Umbilical cord (tissue), 2 donors: ENCODE results near the gene ADGRB2. TPM values are rescaled to one million over a fixed set of nuclear protein-coding genes. Genes with fewer than 3 reads are reported as not detected.

Source experiments
- DNase-seq: peaks from one replicate; pipeline ENCODE4 v3.0.0-alpha.2; 2015; ENCODE audit warnings: low spot score
- total RNA-seq: library from RNA; depleted of rRNA; stranded (reverse); fragments of >200 nt; gene quantifications from one replicate; pipeline ENCODE4 v1.2.3, GENCODE V29; 2014; ENCODE audit warnings: low replicate concordance; ENCODE audit not compliant: insufficient read depth

ADGRB2 gene, protein sequence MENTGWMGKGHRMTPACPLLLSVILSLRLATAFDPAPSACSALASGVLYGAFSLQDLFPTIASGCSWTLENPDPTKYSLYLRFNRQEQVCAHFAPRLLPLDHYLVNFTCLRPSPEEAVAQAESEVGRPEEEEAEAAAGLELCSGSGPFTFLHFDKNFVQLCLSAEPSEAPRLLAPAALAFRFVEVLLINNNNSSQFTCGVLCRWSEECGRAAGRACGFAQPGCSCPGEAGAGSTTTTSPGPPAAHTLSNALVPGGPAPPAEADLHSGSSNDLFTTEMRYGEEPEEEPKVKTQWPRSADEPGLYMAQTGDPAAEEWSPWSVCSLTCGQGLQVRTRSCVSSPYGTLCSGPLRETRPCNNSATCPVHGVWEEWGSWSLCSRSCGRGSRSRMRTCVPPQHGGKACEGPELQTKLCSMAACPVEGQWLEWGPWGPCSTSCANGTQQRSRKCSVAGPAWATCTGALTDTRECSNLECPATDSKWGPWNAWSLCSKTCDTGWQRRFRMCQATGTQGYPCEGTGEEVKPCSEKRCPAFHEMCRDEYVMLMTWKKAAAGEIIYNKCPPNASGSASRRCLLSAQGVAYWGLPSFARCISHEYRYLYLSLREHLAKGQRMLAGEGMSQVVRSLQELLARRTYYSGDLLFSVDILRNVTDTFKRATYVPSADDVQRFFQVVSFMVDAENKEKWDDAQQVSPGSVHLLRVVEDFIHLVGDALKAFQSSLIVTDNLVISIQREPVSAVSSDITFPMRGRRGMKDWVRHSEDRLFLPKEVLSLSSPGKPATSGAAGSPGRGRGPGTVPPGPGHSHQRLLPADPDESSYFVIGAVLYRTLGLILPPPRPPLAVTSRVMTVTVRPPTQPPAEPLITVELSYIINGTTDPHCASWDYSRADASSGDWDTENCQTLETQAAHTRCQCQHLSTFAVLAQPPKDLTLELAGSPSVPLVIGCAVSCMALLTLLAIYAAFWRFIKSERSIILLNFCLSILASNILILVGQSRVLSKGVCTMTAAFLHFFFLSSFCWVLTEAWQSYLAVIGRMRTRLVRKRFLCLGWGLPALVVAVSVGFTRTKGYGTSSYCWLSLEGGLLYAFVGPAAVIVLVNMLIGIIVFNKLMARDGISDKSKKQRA (N-terminal part only)
- 13.2 TPM for total RNA-seq

DNA sequence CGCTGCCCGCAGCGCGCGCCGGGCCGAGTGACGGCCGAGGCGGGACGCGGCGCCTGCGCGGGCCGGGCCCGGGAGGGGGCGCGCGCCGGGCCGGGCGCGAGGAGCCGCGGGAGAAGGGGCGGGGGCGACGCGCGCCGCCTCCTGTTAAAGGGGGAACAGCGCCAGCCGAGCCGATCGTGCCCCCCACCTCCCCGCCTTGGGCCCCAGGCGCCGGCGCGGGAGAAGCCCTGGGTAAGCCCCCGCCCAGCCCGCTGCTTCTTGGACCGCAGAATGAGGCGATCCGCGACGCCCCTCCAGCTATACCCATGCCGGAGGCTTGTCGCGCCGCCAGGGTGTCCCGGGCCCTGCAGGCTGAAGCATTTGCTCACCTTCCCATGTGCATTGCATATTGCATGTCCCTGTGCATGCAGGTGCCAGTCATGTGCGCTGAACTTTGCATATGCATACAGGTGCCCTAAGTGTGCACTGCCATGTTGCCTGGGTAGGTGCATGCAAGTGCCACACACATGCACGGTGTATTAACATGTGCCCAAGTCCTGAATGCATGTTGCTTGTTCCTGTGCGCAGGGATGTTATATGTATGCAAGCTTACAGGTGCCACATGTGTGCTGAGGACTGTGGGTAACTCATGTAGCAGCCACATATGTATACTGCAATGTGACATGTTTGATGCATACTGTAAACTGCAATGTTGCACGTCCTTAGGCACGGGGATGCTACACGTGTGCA lies at the start of gene ADGRB2:
TSS of gene ADGRB2 (minus strand) at position 29 of the 729 bp plus-strand sequence. CDS start 7,119 bp downstream, outside the sequence.
- peak; percentile 39 for DNase-seq

DNA sequence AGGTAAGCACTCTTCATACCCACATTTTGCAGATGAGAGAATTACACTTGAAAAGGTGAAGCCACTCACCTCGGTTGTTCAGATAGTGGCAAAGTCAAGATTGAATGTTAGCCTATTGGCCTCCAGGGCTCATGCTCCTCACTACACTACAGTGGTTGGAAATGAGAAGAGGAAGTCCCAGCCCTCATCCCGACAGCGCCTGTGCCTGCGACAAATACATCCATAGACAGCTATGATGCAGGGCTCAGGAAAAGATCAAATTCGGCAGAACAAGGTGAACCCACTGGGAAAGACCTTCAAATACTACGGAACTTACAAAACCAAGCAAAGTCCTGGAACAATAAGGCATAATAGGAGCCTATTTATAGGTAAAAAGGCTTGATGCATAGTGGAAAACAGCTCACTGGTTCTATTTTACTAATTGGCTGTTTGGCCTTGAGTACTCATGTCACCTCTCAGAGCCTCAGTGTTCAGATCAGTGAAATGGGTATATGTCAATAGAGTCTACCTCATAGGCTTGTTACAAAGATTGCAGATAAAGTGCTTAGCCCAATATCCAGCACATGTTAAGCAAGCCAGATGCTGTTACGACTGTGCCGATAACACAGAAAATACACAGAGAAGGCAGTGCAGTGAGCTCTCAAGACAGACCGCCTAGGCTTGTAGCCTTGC lies 48.2 kb upstream of the ADGRB2 start:
- no peak for DNase-seq

DNA sequence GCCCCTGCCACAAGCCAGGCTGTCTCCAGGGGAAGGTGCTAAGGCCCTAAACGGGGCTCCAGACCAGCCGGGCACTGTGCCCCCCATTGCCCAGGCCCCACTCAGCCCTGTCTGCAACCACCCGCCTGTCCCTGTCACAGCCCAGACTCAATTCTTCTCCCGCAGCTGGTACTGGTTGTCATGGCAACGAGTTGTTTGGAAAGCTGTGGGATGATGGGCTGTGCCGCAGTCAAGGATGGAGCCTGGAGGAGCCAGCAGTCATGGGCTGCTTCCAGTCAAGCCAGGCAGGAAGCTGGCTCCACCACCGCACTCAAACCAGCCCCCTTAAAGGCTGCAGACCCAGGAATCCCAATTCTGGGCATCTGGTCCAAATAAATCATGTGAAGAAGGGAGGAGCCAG lies 47.5 kb upstream of the ADGRB2 start:
- DNase-seq: peak; percentile 66

DNA sequence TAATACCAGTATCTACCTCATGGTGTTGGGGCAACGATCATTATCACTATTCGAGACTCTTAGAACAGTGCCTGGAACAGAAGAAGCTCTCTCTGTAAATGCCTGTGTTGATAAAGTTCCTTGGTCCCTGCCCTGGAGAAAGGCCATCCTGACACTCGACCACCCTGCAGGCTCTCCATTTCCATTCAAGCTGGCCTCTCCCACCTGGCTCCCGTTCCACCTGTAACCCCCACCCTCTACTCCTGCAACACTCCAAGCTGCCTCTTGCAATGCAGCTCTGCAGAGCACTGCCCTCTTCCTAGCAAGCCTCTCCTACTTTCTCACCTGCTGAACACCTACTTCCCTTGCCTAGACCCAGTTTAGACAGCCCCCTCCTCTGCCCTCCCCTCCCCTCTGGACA lies 45.6 kb upstream of the ADGRB2 start:
- no peak for DNase-seq

DNA sequence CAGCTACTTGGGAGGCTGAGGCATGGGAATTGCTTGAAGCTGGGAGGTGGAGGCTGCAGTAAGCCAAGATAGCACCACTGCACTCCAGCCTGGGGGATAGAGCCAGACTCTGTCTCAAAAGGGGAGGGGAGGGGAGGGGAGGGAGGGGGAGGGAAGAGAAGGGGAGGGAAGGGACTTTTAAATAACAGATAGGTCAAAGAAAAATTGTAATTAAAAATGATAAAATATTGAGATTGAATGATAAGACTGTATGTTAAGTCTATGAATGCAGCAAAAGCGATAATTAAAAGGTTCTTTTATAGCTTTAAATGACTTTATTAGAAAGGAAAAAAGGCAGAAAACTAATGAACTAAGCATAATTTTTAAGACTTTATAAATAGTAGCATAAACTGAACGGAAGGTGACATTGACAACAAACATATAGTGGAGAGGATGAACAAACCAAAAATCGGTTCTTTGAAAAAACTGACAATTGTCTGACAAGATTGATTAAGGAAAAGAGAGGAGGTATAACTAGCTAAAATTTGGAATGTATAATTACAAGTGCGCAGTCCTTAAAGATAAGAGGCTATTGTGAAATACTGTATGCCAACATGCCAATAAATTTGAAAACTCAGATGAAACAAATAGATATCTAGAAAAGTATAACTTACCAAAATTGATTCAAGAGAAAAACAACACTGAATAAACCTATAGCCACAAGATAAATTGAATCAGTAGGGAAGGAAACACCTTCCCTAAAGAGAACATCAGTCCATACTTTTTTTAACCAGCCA lies 43.3 kb upstream of the ADGRB2 start:
- no peak for DNase-seq

DNA sequence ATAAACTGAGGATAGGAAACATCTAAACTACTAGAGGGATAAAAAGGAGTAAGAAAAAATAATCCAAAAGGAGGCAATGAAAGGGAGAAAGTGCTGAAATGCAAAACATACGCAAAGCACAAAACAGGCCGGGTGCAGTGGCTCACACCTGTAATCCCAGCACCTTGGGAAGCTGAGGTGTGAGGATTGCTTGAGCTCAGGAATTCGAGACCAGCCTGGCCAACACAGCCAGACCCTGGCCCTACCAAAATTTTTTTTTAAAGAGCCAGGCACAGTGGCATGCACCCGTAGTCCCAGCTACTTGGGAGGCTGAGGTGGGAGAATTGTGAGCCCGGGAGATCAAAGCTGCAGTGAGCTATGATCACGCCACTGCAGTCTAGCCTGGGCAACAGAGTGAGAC lies 41.2 kb upstream of the ADGRB2 start:
- no peak for DNase-seq

DNA sequence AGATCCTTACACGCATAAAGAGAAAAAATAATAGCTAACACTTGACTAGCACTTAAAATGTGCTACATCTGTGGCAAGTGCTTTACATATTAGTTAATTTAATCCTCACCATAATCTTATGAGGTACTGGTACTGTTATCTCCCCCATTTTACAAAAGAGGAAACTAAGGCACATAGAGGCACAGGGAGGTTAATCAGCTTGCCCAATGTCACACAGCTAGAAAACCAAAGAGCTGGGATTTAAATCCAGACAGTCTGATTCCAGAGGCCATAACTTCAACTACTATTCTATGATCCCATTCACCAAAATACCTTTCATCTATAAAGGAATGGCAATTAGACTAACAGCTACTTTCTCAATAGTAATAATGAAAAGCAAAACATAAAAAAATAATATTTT lies 40.0 kb upstream of the ADGRB2 start:
- no peak for DNase-seq

DNA sequence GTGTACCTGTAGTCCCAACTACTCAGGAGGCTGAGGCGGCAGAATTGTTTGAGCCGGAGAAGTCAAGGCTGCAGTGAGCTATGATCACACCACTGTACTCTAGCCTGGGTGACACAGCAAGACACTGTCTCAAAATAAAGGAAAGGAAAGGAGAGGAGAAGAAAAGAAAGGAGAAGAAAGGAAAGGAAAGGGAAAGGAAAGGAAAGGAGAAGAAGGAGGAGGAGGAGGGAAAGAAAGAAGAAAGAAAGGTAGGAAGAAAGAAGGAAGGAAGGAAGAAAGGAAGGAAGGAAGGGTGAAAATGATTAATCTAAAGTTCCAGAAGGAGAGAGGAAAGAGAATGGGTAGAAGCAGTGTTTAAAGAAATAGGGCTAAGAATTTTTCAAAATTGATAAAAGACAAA lies 39.5 kb upstream of the ADGRB2 start:
- no peak for DNase-seq

DNA sequence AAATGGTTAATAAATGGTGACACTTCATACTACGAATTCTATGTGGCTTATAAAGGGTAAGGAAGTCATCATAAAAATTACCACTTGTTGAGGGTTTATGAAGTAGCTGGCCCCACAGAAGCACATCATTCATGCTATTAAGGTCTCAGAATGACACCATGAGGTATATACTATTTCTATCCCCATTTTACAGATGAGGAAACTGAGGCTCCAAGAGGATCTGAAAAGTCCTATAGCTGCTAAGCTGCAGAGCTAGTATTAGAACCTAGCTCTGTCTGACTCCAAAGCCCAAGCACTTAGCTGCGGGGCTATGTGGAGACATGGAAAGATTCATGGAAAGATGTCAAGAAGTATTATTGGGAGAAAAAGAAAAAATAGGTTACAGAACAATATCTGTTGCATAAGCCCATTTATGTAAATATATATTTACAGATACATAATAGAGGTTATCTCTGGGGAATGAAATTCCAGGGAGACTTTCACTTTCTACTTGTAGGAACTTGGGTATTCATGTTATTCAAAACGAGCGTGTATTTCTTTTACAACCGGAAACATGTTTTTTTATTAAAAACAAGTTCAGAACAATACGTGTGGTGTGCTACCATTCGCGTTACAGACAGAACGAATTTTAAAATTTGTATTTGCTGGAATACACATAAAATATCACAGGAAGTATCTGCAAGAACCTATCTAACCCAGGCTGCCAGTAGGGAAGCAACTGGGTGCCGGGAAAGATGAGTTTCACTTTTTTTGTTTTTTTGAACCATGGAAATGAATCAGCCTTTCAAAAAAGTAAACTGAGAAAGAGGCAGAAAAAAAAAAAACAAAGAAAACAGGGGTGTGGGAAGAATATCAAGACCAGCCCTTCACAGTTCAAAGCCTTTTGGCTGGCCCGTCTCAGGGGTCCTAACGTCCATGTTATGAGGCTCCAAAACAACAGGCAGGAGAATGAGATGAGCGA lies 38.3 kb upstream of the ADGRB2 start:
- DNase-seq: no peak

DNA sequence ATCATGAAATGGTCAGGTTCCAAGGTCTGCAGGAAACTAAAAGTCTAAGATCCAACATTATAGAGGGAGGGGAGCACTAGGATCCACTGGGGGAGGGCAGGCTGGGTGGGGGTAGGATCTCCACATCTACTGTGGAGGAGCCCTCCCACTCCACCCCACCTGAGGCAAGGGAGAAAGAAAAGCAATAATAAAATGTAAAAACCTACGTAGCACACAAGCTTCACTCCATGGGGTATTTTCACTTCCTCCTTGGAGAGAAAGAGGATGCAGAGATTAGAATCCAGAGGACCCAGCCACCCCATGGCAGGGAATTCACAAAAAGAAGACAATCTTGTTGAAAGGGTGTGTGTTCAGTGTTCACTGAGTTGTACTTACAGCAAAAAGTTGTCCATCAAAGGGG lies 37.3 kb upstream of the ADGRB2 start:
- DNase-seq: no peak

DNA sequence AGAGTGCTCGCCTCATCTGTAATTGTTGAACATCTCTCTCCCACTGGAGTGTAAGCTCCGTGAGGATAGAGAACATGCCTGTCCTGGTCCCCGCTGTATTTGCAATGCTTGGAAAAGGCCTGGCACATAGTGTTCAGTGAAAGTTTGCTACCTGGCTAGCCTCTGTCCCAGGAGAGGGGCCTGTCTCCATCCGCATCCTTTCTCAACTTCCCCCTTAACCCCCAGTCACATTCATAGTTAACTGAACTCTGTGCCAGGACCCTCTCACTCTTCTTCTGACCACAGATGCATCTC lies 36.5 kb upstream of the ADGRB2 start:
- DNase-seq: no peak

DNA sequence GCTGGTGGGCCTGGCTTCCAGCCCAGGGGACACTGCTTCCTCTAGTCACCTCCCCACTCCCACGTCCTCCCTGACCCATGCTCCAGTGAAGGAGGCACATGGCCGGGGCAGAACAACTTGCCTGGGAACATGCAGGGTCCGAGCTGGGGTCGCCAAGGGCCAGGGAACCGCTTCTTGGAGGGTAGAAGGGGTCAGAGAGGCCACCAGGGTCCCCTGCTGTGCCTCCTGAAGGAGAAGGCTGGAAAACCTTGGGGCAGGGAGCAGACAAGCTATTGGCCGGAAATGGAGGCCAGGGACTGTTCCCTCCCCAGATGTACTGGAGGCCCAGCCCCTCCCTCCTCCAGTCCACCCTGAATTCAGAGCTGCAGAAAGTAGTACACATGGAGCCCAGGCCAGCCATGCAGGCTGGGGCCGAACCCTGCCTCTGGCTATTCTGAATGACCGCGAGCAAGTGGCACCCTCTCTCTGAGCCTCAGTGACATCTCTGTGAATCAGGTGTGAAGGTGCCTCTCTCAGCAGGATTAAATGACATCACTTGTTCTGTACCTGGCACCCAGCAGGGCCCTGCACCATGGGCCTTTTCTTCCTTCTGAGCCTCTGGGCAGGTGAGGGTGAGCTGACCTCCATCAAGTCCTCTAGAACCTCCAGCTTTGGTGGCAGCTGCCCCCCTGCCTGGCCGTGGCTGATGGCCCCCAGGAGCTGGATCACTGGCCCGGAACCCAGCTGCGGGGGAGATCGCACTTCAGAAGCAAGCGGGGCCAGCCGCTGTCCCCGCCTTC lies 35.9 kb upstream of the ADGRB2 start:
- DNase-seq: no peak

DNA sequence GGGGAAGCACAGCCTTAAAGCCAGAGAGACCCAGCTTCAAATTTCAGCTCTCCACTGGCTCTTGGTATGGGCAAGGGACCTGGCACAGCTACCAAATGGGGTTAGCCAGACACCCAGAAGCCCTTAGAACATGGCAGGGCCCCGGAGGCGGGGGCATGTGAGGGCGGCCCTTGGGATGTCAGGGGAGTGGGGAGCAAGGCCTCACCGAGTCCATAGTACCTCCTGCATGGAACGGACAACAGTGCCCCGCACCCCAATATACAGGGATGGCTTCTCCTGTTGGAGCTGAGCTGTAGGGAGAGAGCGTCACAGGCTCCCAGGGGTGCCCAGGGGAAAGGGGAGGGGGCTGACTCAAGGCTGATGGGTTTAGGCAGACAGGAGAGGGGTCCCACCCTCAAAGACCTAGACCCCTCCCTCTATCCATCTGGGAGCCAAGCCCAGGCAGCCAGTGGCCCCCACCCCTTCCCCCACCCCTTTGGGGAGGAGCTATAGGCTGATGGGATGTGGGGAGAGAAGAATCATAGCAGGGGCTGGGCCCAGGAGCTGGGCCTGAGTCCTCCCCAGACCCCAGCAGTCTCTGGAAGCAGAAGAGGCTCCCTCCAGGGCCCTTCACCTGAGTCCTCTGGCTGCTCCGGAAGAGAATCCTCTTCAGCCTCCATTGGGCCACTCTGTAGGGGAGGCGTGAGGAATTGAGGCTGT lies 35.2 kb upstream of the ADGRB2 start:
- DNase-seq: no peak

DNA sequence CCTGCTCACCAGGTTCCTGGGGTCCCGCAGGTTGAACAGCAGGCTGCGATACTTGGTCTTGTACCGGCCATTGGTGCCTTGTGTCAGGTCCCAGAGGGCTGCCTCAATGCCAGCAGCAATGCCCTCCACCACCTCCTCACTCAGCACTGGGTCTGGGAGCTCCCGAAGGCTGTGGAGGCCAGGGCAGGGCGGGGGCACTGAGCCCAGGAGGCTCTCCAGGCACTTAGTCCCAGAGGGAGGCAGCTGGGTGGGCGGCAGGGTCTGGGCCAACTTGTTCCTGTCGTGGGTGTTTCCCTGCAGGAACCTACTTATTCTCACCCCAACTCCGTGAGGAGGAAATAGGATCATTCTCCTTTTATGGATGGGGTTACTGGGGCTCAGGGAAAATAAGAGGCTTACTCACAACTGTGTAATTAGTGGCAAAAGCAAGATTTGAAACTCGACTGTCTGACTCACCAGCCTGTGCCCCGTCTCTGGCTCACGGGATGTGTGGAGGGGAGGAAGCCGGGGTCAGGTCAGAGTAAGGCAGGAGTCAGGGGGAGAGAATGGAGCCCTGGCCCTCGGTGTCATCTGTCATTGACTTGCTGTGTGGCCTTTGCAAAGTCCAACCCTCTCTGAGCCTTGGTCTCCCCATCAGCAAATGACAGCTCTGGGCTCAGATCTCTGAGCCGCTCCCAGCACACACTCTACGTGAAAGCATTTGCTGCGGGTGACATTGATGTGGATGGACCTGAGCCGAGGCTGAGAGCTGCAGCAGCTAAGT lies 34.5 kb upstream of the ADGRB2 start:
- DNase-seq: peak; percentile 36

DNA sequence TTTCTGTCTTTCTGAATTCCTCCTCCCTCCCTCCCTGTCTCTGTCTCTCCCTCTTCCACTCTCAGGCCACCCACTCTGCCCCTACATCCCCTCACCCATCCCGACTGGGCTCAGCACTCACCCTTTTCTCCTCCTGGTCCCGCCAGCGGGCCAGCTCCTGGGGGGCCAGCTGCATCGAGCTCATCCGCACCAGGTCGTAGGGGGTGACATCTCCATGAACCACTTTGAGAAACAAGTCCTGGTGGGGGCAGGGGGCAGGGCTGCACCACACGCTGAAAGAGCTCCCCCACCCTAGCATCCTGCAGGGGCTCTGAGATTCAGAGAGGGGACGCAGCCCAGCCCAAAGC lies 33.9 kb upstream of the ADGRB2 start:
- no peak for DNase-seq

DNA sequence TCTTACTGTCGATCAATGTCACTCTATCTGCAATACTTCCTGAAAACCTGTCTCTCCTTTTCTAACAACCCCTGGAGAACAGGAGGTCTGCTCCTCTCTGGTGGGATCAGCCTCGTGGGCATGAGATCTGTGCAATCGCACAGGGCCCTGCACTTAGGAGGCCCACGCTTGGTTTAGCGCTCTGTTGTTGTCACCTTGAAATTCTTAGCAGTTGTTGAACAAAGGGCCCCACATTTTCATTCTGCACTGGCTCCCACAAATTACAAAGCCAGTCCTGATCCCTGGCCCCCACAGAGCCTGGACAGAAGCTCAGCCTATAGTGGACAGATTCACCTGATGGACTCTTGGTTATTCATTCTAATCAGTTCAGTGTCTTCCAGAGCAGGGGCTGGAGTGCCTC lies 33.1 kb upstream of the ADGRB2 start:
- DNase-seq: no peak

DNA sequence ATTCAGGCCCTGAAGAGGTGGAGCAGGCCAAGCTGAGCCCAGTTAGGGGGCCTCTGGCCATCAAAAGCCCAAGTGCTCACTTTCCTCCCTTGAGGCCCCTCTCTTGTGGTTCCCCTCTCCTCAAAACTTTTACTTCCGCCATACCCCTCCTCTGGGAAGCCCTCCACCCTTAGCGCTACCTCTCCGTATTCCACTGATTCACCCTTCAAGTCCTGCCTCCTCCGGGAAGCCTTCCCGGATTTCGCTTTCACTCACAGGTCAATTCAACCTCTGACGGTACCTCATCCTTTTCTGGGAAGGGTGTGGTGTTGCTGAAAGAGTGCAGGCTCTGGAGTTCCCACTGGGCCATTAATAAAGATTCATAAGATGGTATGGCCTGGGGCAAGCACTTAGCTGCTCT lies 32.6 kb upstream of the ADGRB2 start:
- no peak for DNase-seq
